Activated CD4-positive, alpha-beta T cell treated with anti-CD3 and anti-CD28 coated beads, Interleukin-2, amount 50 U/mL, for 48 hours (primary cell): ENCODE results near the gene TMEM178B.
"Not testable (repeated sequence)": the region's sequence is repeated elsewhere in the genome, so short reads cannot be mapped to it uniquely, and the experiment has no call there.

Experiments
- DNase-seq, 2 experiments: peaks; one replicate each; pipeline ENCODE4 v3.0.0-alpha.2; 2020

TMEM178B gene

DNA sequence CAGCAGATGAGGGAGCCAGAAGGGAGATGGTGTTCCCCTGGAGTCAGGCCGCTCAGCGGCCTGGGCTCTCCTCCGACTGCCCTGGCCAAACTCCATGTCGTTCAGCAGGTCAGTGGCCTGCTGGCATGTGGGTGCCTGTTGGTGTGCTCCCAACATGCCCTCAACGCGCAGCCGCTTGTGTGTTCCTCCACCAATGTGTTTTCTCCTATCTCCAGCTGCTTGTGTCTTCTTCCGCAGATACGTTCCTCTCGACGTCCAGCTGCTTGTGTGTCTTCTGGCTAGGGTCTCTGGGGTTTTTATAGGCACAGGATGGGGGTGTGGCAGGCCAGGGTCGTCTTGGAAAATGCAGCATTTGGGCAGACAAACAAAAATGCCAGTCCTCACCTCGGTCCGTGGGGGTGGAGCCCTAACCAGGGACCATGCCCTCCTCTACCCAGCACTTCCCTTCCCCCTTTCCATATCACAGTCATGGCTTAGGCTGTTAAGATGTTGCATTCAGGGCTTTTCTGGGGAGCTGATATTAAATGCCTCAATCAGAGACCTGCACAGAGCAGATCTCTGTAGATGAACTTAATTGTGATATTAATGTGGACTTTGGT lies 111.6 kb downstream of the TMEM178B start:
- no peak for DNase-seq

DNA sequence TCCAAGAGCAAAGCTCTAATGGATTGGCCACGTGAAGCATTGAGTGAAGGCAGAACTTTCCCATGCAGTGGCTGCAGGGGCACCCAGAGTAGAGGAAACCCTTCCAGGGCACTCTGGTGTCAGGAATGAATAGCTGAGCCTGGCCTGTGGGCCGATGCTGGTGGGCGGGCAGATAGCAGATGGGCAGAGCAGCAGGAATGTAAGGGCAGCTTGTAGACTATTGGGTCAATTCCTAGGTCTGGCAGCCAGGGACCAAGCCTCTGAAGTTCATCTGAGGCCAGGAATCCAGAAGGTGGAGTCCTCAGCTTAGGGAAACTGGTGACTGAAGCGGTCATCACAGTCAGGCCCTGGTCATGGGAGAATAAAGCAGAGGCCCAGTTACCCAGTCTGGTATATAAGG lies 115.4 kb downstream of the TMEM178B start:
- no peak for DNase-seq

DNA sequence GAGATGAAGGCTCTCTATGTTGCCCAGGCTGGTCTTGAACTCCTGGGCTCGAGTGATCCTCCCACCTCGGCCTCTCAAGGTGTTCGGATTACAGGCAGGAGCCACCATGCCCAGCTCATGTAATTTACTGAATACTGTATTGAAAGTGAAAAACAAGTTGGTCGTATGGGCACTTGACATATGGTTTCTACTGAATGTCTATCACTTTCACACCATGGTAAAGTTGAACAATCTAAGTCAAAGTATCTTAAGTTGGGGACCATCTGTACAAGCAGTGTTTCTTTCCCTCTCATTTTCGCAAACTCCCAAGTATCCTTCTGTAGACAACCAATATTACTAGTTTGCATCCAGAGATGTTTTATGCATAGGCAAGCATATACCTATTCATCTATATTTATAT lies 116.6 kb downstream of the TMEM178B start:
- DNase-seq: no peak

DNA sequence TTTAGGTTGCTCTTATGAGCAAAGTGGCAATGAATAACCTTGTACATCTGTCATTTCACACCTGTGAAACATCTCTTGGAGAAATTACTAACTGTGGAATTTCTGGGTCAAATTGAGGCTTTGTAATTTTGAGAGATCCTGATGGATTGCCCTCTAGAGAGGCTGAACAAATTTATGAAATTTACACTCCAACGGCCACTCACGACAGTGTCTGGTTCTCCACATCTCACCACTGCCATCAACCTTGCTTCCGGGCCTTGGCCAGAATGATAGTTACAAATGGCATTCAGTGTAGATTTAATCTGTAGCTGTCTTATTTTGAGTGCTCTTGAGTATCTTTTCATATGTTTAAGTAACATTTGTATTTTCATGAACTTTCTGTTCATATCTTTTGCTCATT lies 117.4 kb downstream of the TMEM178B start:
- DNase-seq: no peak

DNA sequence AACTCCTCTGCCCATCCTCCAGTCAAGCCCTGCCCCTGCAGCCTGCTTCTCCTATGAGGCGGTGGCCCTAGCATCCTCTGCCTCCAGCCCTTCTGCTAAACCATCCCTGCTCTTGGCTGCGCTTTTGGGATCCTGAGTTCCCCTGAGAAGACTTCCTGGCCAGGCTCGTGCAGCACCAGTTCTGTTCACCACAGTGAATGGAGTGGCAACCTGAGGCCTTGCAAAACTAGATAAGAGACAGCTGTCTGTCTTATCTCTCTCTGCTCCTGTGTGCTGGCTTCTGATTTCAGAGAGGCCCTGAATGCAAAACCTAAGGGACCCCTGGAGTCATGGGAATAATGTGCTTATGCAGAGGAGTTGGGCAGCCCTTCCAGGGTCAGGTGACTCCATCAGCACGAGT lies 119.2 kb downstream of the TMEM178B start:
- DNase-seq: no peak

DNA sequence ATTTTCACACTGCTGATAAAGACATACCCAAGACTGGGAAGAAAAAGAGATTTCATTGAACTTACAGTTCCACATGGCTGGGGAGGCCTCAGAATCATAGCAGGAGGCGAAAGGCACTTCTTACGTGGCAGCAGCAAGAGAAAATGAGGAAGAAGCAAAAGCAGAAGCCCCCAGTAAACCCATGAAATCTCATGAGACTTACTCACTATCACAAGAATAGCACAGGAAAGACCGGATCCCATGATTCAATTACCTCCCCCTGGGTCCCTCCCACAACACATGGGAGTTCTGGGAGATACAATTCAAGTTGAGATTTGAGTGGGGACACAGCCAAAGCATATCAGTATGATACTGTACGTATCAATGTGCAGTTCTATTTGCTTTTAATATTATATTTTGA lies 121.9 kb downstream of the TMEM178B start:
- DNase-seq: not testable (repeated sequence)

DNA sequence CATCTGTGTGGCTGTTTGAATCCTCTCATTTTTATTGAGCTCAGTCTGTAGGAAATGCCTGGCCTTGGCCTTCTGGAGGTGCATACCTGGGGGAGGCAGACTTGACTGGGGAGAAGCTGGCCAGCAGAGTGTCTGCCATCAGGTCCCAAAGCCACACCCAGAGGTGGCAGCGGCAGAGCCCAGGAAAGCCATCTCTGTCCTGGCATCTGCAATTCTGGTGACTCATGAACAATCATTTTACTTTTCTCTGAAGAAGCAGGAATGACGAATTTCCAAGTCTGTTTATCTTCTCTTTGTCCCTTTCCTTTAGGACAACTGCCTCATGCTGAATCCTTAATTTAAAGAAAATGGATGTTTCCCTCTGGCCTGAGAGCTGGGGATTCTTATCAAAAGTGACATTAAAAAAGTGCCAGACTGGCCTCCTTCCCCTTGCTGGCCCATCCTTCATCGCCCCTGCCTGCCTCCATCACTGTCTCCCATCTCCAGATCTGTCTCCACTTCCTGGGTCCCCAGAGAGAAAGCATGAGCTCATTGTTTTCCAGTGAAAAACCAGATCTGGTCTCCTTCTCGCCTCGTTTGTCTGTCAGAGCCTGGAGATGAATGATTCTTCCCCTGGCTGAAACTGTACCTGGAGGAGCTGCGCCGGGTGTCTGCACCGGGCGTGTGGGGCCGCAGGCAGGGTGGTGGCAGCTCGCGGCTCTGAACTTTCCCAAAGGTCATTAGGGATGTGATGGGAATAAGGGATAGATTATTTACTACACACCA lies 124.5 kb downstream of the TMEM178B start:
- no peak for DNase-seq

DNA sequence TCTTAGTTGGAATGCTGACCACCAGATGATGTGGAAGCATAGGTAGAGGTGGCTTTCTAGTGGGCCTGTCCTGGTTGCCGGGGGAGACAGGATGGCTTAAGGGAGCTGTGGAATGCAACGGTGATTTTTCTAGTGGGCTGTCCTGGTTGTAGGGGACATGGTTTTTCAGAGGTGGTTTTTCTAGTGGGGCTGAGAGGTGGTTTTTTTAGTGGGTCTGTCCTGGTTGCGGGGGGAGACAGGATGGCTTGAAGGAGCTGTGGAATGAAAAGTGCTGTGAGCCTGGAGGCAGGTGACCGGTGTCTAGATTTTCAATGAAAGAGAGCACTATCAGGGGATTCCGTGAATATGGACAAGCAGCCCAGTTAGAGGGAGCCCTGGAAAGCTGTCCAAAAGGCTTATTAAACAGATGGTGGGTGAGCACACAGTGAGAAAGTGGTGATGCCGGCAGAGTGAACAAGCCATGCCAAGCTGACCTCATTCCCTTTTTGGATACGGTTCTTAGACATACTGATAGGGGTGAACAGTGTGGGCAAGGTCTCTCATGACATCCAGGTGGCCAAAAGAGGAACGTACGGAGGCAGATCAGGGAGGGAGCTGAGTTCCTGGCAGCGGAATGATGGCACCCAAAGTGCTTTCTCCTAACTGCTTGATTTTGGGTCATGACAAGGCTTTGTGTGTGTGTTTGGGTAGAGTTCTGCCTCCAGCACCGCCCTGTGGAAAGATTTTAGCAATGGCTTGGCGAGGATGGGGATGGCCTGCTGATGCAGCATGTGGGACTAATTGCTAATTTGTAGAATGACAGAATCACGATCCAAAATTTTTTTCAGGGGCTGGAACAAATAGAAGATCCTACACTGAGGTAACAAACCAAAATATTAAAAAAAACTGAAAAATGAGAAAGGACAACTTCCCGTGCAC lies 126.6 kb downstream of the TMEM178B start:
- DNase-seq: no peak

DNA sequence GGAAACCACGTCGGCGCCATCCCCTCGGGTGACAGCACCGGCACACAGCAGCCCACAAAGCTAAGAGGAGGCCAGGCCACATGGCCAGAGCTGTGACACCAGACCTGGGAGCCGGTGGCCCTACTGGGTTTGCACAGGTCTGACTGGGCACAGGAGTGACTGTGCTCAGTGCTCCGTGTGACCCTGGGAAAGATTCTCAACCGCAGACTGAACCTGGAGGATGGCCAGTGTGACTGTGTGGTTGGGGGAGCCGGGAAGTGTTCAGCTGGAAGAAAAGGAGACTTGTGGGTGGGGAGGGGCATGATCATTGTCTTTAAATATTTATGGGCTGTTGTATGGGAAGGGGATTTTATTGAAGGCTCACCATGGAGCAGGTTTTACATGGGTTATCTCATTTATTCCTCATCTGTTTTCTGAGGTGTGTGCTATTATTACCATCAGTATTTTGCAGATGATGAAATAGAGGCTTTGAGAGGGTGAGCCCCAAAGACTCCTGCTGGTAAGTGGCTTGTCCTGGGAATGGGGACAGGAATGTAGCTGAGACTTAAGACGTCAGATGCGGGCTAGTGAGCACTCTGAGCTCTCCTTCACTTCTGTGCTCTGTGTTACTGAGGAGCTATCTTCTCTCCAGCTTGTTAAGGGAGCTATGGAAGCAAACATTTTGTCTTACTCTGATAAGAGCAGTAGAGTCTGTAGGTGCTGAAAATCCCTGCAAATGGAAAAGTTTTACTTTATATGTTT lies 127.5 kb downstream of the TMEM178B start:
- no peak for DNase-seq

DNA sequence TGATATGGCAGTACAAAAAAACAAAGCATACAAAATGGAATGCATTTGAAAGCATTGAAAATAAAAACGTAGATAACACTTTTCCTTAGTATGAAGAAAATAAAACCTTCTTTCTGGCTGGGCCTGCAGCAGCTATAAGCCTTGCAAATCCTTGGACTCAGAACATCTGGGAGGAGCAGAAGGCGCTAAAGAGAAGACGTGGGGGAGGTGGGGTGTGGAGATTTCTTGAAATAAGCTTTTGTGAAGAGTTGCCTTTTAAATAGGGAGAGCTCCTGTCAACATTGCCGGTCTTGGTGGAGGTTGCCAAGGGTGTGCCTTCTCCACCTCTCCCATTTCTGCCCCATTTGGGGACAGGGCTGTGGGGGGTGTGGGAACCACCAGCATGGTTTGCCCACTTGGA lies 128.7 kb downstream of the TMEM178B start:
- no peak for DNase-seq

DNA sequence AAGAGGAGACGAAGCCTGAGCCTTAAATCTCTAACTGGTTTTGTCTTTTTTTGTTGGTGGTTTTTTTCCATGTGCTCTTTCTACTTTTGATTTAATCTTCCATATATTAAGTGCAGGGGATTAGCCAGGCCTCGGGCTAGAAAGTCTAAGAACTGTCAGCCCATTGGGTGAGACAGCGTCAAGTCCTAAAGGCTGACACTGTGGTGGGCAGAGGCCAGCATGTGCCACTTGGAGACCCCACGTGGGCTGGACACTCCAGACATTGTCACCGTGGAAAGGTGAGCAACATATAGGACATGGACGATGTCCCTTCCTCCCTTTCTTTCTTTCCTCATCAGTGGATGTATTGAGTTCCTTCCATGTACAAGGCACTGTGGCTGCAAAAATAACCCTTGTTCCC lies 129.3 kb downstream of the TMEM178B start:
- no peak for DNase-seq

DNA sequence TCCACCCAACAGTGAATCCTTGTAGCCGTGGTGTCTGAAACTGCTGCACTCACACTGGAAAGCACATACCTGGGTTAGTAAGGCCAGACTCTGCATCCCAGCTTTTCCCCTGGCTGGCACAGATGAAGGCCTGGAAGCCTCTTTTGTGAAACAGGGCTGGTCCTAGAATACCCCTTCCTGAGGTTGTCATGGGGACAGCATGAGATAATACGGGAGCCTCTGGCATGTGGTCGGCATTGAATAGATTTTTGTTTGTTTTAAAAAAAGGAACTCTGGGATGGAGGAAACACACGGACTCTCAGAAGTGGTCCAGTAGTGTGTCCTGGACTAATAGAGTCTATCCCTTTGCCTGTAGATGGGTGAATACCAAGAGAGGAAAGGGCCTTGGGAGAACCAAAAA lies 129.7 kb downstream of the TMEM178B start:
- no peak for DNase-seq

DNA sequence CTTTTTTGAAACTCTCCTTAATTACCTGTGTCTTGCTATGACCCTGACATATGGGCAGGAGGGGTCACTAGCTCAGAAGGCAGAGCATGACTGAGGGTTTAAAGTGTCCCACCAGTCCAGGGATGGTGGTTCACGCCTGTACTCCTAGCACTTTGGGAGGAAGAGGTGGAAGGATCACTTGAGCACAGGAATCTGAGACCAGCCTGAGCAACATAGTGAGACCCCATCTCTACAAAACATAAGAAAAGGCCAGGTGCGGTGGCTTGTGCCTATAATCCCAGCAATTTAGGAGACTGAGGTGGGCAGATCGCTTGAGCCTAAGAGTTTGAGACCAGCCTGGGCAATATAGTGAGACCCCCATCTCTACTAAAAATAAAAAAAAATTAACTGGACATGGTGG lies 133.8 kb downstream of the TMEM178B start:
- DNase-seq: no peak

DNA sequence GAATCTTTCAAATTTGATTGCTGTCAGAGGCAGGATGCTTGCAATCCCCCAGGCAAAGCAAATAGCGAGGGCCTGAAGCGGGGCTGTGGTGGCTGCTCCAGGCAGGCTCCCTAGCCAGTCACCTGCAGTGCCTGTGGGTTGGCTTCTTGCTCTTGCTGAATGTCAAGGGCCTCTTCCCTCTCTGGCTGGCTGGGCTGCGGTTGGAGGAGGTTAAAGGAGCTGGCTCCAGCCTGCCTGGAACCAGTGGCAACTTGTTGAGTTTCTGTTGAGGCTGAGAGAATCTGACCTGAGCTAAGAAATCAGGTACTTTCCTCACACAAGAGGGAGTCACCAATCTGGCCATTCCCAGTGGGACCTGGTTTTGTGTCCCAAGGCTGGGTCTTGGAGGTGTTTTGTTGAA lies 134.7 kb downstream of the TMEM178B start:
- no peak for DNase-seq

DNA sequence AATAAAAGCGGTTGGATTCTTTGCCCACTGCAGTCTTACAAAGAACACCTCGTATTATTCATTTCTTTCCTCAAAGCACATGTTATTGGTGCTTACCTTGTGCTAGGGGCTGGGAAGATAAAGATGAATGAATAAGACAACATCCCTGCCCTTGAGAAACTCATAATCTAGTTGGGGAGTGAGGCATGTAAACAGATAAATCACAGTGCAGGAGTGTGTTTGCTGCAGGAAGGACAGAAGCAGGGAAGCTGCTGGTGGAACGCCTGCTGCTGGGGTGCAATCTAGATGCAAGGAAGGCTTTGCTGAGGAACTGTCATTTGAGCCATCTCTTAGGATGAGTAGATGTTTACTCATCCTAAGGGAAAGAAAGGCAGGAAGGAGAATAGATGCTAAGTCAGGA lies 135.6 kb downstream of the TMEM178B start:
- DNase-seq: no peak

DNA sequence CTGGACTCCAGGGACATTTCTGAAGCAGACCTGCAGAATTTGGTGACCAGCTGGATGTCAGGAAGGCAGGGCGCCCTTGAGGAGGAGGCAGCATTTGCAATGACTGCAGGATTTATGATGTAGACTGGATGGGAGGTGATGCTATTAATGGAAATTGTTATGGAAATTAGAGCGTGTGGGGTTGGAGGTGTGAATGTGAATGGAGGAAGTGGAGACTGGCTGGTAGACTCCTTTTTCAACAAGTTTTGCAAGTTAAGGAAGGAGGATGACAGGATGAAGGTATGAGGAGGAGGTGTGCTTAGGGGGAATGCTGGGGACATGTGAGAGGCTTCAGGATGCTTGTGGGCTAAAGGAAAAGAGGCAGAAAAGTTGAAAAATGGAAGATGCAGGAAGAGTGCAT lies 137.0 kb downstream of the TMEM178B start:
- no peak for DNase-seq

DNA sequence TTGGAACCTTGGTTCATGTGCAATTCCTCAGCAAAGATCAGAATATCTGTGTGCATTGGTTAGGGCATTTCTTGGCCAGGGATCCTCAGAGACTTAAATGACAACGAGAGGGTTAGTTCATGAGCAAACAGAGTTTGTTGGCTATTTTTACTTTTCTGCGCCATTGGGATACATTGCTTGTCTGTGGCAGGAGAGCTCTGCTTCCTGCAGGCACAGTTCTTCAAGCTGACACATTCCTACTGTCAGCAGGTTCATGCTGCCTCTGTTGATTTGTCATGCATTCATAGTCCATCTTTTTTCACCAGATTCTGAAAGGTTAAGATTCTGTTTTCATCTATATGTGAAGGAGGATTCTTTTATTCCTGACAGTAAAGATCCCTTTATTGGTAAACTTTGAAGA lies 139.4 kb downstream of the TMEM178B start:
- no peak for DNase-seq

DNA sequence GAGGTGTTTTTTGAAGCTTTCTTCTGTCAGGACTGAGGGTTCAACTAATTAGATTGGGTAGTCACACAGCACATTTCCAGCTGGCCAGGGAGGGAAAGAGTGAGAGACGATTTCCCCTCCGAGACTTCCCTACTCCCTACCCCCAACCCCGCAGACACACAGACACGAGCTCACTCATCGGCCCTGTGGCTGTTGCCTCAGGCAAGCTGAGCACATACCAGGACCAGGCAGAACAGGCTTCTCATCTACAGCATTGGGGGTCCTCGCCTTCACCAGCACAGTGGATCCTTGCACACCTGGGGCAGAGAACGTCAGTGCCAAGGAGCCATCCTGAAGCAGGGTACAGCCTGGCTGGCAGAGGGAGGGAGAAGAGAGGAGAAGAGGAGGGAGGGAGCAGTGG lies 144.1 kb downstream of the TMEM178B start:
- no peak for DNase-seq

DNA sequence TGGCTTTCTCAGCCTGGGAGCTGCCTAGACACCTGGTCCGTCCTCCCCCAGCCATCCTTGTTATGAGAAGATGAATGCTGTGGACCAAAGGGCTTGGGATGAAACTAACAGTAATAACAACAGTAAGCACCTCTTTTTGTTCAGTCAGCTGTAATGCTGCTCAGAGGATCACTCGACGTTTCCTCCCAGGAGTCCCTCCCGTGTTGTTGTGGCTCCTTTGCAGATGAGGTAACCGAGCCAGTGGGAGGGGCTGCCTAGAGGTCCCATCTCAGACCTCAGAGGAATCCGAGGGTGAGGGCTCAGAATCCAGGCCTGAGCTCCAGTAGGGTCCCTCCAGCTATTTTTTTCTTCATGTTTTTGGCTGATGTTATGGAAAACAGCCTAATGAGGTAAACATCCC lies 145.1 kb downstream of the TMEM178B start:
- no peak for DNase-seq

DNA sequence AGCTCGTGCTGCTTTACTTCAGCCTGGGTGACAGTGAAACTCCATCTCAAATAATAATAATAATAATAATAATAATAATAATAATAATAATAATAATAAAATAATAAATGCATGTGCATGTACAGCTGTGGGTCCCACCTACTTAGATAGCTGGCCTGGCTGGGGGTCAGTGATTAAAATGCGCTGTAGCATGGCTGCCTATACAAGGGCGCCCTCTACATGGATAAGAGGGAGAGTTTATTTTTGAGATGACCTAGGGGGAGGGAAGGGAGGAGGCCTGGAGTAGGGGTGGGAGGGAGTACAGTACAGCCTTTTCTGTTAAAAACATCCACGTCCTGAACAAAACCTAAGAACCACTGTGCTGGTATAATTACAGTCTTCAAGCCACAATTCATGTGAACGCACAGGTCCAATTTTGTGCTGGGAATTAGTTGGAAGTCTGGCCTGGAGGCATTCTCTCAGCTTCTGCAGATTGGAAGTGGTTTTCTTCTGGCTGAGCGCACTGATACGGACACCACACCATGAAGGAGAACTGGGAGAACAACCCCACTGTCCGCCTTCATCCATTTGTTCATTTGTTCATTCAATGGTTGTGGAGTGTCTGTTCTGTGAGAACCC lies 146.5 kb downstream of the TMEM178B start:
- DNase-seq: no peak

DNA sequence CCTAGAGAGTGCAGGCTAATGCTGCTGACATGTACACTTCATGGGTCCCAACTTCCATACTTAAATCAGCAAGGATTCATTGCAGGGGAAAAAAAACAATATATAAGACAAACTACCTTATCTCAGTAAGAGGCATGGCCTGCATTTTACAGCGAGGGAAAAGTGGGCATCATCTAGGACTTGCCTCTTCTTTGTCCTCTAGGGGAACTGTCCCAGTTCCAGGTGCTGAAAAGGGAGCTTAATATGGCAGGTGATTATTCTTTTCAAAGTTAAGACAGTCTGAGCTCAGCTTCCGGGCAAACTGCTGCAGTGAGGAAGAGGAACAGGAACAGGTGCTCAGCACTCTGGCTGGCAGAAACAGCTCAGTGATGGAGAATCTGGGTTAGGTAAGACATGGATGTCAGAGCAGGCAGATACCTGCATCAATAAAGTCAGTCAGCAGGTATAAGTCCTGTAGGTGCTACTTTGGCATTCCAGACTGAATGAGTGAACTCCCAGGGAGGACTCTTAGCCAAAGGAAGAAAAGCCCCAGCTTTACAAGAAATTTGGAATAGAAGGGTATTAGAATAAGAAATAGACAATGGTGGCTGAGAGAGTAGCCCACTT lies 147.2 kb downstream of the TMEM178B start:
- no peak for DNase-seq

DNA sequence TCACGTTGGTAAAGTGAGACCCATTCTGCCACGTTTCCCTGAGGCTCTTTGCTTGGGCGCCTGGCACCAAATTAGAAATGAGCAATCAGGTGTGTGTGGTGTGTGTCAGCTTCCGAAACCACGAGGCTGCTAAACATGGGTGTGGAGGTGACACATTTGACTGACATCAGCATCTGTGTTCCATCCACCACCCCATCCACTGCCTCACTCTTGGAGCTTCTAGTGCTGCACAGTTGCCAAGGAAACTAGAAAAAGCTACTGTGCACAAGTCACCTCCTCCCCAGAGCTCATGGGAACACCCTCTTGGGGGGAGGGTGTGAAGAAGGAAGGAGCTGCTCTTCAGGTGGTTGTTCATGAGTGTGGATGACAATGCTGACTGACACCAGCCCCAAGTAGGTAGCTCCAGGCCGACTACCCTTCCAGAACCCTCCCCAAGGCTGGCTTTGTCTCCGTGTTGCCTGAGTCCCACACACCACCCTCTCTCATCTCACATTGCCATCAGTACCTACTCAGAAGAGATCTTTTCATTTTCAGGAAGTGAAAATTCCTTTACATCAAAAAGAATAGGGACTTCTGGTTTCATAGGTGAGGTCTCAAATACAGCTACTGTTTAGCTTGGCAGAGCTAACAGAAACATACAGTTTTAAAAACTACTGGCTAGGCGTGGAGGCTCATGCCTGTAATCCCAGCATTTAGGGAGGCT lies 152.2 kb downstream of the TMEM178B start:
- no peak for DNase-seq
